GM18499 (cell line): ENCODE results near the gene ADD2.
"Not testable (repeated sequence)": the region's sequence is repeated elsewhere in the genome, so short reads cannot be mapped to it uniquely, and the experiment has no call there.

Experiments
- ATAC-seq: cut with Tn5 transposase; IDR thresholded peaks from one replicate; pipeline ENCODE4 v1.9.1; 2021; ENCODE audit warnings: moderate number of reproducible peaks; ENCODE audit not compliant: insufficient read depth, unreplicated experiment

The ADD2 gene

DNA sequence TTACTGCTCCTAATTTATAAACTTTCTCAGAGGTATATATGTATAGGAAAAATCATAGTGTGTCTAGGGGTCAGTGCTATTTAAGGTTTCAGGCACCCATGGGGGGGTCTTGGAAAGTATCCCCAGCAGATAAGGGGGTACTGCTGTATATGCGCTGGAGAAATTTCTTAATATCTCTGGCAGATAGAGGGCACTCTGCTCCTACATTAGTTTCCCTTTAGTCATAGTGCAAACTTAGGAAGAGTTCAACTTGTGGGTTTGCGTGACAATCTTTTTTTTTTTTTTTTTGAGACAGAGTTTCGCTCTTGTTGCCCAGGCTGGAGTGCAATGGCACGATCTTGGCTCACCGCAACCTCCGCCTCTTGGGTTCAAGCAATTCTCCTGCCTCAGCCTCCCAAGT is 112.8 kb downstream of the ADD2 start:
- not testable (repeated sequence) for ATAC-seq

DNA sequence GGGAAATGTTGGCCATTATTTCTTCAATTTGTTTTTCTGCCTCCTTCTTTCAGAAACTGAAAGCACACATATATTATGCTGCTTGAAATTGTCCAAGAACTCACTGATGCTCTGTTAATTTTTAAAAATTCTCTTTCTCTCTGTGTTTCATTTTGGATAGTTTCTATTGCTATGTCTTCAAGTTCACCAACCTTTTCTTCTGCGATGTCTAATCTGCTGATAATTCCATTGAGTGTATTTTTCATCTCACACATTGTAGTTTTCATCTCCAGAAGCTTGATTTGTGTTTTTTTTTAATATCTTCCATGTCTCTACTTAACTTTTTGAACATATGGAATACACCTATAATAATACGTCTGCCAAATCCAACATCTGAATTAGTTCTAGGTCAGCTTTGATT is 116.3 kb downstream of the ADD2 start:
- no peak for ATAC-seq

DNA sequence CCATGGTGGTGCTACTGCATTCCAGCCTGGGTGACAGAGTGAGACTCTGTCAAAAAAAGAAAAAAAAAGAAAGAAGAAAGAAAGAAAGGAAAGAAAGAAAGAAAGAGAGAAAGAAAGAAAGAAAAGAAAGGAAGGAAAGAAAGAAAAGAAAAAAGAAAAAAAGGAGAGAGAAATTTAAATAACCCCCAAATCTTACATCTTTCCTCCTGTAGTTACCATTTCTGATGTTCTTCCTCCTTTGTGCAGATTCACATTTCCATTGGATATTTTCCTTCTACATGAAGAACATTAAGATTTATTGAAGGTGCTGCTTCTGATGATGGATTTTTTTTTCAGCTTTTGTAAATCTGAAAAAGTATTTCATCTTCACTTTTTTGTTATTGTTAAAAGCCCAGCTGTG is 117.0 kb downstream of the ADD2 start:
- no peak for ATAC-seq

DNA sequence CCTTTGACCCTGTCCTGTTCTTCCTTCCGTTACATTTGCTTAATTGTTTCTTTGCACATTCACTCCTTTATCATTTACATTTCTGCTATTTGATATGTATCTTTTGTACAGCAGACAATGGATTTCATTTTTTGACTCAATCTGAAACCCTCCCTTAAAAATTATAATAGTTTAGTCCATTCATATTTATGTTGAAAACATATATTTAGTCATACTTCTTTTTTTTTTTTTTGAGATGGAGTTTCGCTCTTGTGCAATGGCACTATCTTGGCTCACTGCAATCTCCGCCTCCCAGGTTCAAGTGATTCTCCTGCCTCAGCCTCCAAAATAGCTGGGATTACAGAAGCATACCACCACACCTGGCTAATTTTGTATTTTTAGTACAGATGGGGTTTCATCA is 119.0 kb downstream of the ADD2 start:
- no peak for ATAC-seq

DNA sequence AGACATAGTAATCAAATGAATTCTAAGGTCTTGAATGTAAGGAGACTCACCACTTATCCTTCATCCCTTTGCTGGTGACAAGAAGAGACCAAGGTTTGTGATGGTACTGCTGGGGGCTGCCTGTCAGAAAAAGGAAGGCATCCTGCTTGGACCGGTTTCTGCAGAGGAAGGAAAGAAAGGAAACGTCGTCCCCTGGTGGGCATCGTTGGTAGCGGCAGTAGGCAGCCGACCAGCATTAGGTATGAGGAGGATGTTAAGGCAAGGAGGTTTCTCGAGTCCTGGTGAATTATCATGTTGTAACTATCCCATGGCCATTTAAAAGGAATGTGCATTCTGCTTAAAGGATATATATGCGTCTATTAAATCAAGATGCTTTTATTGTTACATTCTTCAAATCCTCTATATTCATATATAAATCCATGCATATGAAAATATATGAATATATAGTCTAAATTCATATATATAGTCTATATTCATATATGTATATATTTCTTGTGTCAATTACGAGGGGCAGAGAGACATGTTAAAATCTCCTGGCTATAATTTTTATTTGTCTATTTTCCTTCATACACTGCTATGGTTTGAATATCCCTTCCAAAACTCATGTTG is 120.0 kb downstream of the ADD2 start:
- no peak for ATAC-seq

- ATAC-seq = no peak
These were observed 121.6 kb downstream of the ADD2 start for GRCh38 chr2:70646420-70646818.

DNA sequence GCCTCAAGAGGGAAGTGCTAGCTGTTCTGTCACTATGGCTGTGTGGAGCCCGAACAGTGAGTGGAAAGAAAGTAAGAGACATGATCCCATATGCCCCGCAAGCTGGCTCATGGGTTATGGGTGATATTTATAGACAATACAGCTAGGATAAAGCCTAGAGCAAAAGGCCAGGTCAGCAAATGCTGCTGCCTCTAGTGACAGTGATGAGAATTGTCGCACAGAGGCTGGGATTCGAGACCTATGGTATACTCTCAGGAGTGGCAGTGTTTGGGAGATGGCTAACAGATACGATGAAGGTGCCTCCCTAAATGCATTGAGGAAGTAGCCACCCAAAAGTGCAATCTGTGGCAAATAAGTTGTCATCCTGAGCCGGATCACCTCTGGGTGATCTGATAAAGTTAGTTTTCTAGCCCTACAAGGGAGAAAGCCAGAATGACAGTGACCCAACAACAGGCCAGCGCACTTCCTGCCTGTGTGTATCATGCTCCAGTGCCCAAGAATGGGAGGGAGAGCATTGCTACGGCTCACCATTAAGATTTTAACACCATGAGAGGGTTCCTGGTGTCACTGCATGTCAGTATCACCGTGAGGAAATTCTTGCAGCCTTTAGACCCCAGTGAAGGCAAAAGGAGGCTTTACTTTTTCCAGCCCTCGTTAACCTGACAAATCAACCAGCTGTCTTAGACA is 122.1 kb downstream of the ADD2 start:
- ATAC-seq = no peak

DNA sequence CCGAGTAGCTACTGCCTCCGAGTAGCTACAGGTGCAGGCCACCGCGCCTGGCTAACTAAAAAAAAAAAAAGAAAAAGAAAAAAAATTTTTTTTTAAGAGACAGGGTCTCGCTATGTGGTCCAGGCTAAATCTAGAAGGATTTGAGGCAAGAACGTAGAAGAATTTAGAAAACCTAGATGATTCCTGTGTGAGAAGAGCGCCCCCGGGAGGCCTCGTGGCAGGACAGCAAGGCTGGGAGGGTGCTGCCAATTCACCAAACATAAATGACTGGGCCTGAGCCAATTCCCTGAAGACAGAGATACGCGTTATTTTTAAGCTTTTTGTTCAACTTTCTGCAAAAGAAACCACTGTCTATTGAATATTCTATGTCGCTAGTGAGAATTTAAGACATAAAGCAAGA is 124.3 kb downstream of the ADD2 start:
- no peak for ATAC-seq

- no peak for ATAC-seq
These were observed 126.7 kb downstream of the ADD2 start for GRCh38 chr2:70641263-70641784.

DNA sequence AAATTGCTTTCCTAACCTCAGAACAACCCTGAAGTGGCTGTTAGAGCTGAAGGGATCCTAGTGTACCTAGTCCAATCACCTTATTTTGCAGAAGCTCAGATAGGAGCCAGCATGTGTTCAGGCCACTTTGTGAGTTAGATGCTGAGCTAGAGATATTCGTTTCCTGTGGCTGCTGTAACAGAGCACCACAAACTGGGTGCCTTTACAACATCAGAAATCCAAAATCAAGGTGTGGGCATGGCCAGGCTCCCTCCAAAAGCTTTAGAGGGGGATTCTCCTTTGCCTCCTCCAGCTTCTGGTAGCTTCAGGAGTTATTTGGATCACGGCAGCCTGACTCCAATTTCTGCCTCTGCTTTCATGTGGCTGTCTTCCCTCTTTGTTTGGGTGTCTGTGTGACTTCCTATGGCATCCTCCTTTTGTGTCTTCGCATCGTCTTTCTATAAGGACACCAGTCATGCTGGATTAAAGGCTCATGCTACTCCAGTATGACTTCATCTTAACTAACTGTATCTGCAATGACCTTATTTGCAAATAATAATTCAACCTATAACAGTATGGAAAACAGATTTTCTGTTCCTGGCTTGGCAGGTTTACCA is 128.1 kb downstream of the ADD2 start:
- ATAC-seq = no peak

GRCh38 chr2:70638561-70638960 is 129.4 kb downstream of the ADD2 start:
- ATAC-seq = no peak

GRCh38 chr2:70633508-70633907 is 134.5 kb downstream of the ADD2 start:
- ATAC-seq = no peak

DNA sequence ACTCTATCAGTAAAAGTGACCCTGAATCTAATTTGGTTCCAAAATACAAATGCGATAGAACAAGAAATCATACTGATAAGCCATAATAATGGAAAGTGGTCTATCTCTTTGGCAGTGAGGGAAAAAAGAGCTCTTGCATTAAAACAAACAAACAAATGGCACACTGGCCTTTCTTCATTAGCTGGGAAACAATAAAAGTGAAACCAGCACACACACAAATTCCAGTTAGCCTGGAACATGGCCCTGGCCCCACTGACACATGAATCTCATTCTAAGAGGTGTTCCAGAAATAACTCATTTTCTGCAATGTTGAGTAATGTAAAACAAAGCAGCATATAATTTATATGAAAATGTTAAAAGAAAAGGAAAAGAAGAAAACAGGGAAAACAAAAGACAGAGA is 135.0 kb downstream of the ADD2 start:
- ATAC-seq = no peak

- ATAC-seq = no peak
These were observed 135.6 kb downstream of the ADD2 start for GRCh38 chr2:70632388-70632787.

- ATAC-seq = no peak
These were observed 137.2 kb downstream of the ADD2 start for GRCh38 chr2:70630761-70631160.

DNA sequence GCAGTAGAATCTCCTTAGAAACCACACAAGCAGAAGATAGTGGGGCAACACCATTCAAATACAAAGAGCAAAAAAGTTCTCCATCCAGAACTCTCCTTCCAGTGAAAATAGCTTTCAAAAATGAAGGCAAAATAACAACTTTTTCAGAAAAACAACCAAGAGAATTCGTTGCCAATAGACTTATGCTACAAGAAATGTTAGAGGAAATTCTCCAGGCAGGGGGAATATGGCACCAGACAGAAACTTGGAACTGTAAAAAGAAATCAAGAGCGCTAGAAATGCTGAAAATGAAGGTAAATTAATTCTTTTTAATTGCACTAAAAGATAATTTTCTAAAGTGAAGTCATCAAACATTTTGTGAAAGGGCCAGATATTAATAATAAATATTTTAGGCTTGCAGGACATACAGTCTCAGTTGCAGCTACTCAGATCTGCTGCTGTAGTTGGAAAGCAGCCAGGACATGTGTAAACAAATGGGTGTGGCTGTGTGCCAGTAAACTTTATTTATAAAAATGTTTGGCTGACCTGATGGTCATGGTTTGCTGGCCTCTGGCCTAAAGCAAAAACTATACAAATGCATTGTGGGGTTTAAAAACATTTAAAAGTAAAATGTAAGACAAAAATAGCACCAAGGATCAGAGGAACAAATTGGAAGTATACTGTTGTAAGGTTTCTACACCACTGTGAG is 140.6 kb downstream of the ADD2 start:
- no peak for ATAC-seq

GRCh38 chr2:70626254-70626990 is 141.6 kb downstream of the ADD2 start:
- no peak for ATAC-seq

DNA sequence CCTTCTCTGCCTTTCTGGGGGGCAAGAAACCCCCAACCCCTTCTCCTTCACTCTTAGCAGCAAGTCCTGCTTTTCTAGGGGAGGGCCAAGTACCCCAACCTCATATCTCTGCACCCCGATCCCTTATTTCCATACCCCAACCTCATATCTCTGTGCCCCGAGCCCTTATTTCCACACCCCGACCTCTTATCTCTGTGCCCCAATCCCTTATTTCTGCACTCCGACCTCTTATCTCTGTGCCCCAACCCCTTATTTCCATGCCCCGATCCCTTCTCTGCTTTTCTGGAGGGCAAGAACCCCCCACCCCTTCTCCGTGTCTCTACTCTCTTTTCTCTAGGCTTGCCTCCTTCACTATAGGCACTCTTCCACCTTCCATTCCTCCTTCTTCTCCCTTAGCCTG is 146.5 kb downstream of the ADD2 start:
- not testable (repeated sequence) for ATAC-seq

GRCh38 chr2:70620020-70620419 is 148.0 kb downstream of the ADD2 start:
- no peak for ATAC-seq

- no peak for ATAC-seq
These were observed 148.8 kb downstream of the ADD2 start for GRCh38 chr2:70619167-70619566.
